Measurements from ENCODE around the gene WDR70. TPM values are rescaled to one million over a fixed set of nuclear protein-coding genes. Genes with fewer than 3 reads are reported as not detected.

The WDR70 gene
- total RNA-seq, 2 donors from 2014 or later = 16.2 to 27.1 TPM

- no peak for DNase-seq (ENCODE audit: low spot score)
- Histone ChIP-seq H3K9me3 (no peaks in the 10 kb centered on the region), H3K36me3 (no peaks in the 10 kb centered on the region), H3K4me1 (replicated peaks) (no peaks in the 10 kb centered on the region), H3K4me3 (no peak overlapping the region), H3K27me3 (replicated peaks; ENCODE audit: insufficient read depth) (no peaks in the 10 kb centered on the region), H3K27ac (no peak overlapping the region)
- intact Hi-C loops (cut with DNase I) = no loop called here
- 87% methylated on average over 2 of the region's 2 CpGs for WGBS
- TF ChIP-seq POLR2A (IDR thresholded peaks at IDR 0.05) (no peak), CTCF (IDR thresholded peaks at IDR 0.05) (no peak), POLR2AphosphoS5 (IDR thresholded peaks at IDR 0.05) (no peak)
Observed at GRCh38 chr5:37786416-37786815, 407.3 kb downstream of the WDR70 start.

DNA sequence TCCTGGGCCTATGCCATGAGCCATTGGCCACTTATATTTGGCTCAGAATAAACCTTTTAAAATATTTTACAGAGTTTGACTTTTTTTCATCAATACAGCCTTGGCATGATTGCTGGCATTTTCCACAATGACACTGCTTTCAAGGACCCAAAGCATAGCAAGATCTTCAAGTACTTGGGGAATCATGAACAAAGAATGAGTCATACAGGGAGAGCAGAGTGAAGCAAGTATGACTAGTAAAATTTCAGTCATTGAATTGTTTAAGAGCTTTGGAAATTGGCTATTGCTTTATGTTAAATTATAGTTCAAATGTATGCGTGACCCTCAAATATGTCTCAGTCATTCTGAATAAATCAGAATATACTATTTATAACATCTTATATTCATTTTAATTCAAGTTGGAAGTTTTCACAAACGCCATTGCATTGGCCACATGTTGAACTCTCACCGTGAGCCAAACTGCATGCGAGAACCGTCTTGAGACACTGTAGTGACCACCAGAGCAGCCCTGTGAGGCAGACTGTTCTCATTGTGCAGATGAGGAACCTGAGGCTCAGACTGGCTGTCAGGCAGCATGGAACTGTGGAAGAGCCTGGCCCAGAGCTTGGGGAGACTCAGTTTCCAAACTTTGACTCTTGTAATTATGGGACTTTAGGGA is 407.9 kb downstream of the WDR70 start:
- Histone ChIP-seq H3K4me1 (replicated peaks) (no peaks in the 10 kb centered on the region), H3K27ac (no peak overlapping the region), H3K4me3 (no peak overlapping the region), H3K36me3 (no peaks in the 10 kb centered on the region), H3K27me3 (replicated peaks; ENCODE audit: insufficient read depth) (no peaks in the 10 kb centered on the region), H3K9me3 (no peaks in the 10 kb centered on the region)
- WGBS = 93% methylated on average over 5 of the region's 5 CpGs
- no peak for DNase-seq (ENCODE audit: low spot score)
- intact Hi-C loops (cut with DNase I) = no loop called here
- TF ChIP-seq POLR2A (IDR thresholded peaks at IDR 0.05) (no peak), CTCF (IDR thresholded peaks at IDR 0.05) (no peak), POLR2AphosphoS5 (IDR thresholded peaks at IDR 0.05) (no peak)

DNA sequence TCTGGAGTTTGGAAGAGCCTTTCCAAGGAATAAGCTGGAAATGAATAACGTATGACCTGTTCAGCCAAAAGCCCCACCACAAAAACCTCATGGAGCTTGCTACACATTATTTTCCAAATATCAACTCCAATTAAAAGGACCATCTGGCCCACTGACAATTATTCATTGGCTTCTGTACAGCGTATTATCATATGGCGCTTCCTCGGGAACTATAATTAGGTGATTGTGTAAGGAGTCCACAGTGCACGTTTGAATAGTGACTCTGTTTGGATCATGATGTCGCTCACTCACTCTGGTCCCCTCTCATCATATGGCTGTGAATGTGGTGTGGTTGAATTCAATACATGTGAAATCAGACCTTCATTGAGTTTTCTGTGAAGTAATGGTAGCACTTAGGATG is 408.6 kb downstream of the WDR70 start:
- no peak overlapping the region for H3K4me3 ChIP-seq
- H3K36me3 ChIP-seq = no peaks in the 10 kb centered on the region
- intact Hi-C loops (cut with DNase I) = no loop called here
- no peaks in the 10 kb centered on the region for H3K4me1 ChIP-seq (replicated peaks)
- no peaks in the 10 kb centered on the region for H3K9me3 ChIP-seq
- WGBS = 80% methylated on average over 6 of the region's 6 CpGs
- H3K27ac ChIP-seq = no peak overlapping the region
- TF ChIP-seq POLR2A (IDR thresholded peaks at IDR 0.05) (no peak), POLR2AphosphoS5 (IDR thresholded peaks at IDR 0.05) (no peak), CTCF (IDR thresholded peaks at IDR 0.05) (no peak)
- no peaks in the 10 kb centered on the region for H3K27me3 ChIP-seq (replicated peaks; ENCODE audit: insufficient read depth)
- no peak for DNase-seq (ENCODE audit: low spot score)

GRCh38 chr5:37789991-37790390 is 410.9 kb downstream of the WDR70 start:
- 49% methylated on average over 2 of the region's 2 CpGs for WGBS
- intact Hi-C loops (cut with DNase I) = no loop called here
- no peaks in the 10 kb centered on the region for H3K9me3 ChIP-seq
- TF ChIP-seq POLR2A (IDR thresholded peaks at IDR 0.05) (no peak), CTCF (IDR thresholded peaks at IDR 0.05) (no peak), POLR2AphosphoS5 (IDR thresholded peaks at IDR 0.05) (no peak)
- no peak overlapping the region for H3K27ac ChIP-seq
- DNase-seq (ENCODE audit: low spot score) = no peak
- no peaks in the 10 kb centered on the region for H3K4me1 ChIP-seq (replicated peaks)
- no peak overlapping the region for H3K4me3 ChIP-seq
- no peaks in the 10 kb centered on the region for H3K27me3 ChIP-seq (replicated peaks; ENCODE audit: insufficient read depth)
- H3K36me3 ChIP-seq = no peaks in the 10 kb centered on the region

DNA sequence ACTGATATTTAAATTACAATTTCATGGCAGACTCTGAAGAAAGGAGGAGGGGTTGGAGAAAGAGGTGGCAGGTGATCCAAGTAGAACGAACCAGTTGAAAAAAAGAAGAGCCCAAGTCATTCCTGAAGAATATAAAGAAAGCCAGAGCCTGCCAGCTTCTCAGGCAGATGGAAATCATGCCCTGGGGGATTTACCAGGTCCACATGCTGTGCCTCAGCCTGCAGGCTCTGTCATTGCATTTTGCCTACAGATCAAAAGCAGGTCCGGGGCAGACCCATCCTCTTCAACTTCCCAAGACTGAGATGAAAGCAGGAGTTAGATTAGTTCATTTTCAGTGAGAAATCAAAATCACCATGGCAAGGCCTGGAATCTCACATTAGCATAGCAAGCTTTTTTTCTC is 412.2 kb downstream of the WDR70 start:
- intact Hi-C loops (cut with DNase I) = no loop called here

More for the DNA sequence above, 412.2 kb downstream of the WDR70 start:
- DNase-seq (ENCODE audit: low spot score) = no peak
- 37% methylated on average over 2 of the region's 2 CpGs for WGBS
- H3K27ac ChIP-seq = no peak overlapping the region
- H3K4me1 ChIP-seq (replicated peaks) = no peaks in the 10 kb centered on the region
- no peaks in the 10 kb centered on the region for H3K27me3 ChIP-seq (replicated peaks; ENCODE audit: insufficient read depth)
- no peaks in the 10 kb centered on the region for H3K9me3 ChIP-seq
- no peak overlapping the region for H3K4me3 ChIP-seq
- TF ChIP-seq POLR2AphosphoS5 (IDR thresholded peaks at IDR 0.05) (no peak), POLR2A (IDR thresholded peaks at IDR 0.05) (no peak), CTCF (IDR thresholded peaks at IDR 0.05) (no peak)
- no peaks in the 10 kb centered on the region for H3K36me3 ChIP-seq

Measured in prostate gland (tissue), 2 donors.